Measurements from ENCODE around the gene LCN9.
"Not testable (repeated sequence)": the region's sequence is repeated elsewhere in the genome, so short reads cannot be mapped to it uniquely, and the experiment has no call there.

The LCN9 gene

DNA sequence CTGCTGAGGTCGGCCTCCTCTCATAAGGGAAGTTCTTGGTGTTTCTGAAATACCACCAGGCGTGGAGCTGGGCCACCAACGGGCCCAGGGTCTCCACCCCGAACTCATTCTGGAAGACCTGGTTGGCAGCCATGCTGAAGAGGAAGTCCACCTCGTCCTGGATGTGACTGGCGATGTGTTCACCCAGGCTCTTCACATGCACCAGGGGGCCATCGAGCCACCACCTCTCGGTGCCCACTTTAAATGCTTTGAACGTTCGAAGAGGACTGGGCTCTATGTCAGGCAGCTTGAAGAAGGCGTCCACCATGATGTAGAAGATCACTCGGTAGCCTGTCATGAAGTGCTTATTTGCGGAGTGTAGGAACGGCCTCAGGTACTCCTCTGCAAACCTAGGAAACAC is 38.8 kb upstream of the LCN9 start:
- no peak overlapping the region for H3K4me3 ChIP-seq (ENCODE audit: control insufficient read depth, low read depth, low read length)
- DNase-seq (ENCODE audit: low read depth), result no peak
- no peak for TF ChIP-seq CTCF (conservative IDR thresholded peaks at IDR 0.05; ENCODE audit: control insufficient read depth, insufficient read depth, low read depth, low read length)

- H3K4me3 ChIP-seq (ENCODE audit: control insufficient read depth, low read depth, low read length), result no peak overlapping the region
- DNase-seq (ENCODE audit: low read depth), result no peak
- no peak for TF ChIP-seq CTCF (conservative IDR thresholded peaks at IDR 0.05; ENCODE audit: control insufficient read depth, insufficient read depth, low read depth, low read length)
Observed at GRCh38 chr9:135632841-135633240, 30.3 kb upstream of the LCN9 start.

GRCh38 chr9:135636930-135637530 is 26.1 kb upstream of the LCN9 start:
- H3K4me3 ChIP-seq (ENCODE audit: control insufficient read depth, low read depth, low read length); DNase-seq (ENCODE audit: low read depth): not testable (repeated sequence)

DNA sequence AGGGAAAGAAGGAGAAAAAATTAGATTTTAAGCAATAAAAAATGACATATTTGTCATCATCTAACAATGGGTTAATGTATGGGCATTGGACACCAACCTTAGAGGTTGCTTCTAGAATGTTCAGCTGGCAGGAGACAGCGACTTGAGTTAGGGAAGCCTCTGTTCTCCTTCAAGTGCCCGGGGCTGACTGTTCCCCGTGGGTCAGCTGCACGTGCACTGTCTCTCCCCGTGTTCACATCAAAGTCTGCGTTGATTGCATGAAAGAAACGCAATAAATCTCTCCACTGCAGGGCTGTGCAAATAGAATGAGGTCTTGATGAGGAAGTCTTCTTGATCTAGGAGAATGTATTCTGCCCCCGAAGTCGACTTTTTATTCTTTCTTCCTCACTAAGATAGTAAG is 23.9 kb upstream of the LCN9 start, which contains the start of gene GLT6D1:
TSS of gene GLT6D1 (minus strand) at position 345 of the 400 bp plus-strand sequence. CDS start 353 bp downstream, outside the sequence.
- no peak for TF ChIP-seq CTCF (conservative IDR thresholded peaks at IDR 0.05; ENCODE audit: control insufficient read depth, insufficient read depth, low read depth, low read length)
- no peak within 1 kb of the TSS for H3K4me3 ChIP-seq (ENCODE audit: control insufficient read depth, low read depth, low read length)

DNA sequence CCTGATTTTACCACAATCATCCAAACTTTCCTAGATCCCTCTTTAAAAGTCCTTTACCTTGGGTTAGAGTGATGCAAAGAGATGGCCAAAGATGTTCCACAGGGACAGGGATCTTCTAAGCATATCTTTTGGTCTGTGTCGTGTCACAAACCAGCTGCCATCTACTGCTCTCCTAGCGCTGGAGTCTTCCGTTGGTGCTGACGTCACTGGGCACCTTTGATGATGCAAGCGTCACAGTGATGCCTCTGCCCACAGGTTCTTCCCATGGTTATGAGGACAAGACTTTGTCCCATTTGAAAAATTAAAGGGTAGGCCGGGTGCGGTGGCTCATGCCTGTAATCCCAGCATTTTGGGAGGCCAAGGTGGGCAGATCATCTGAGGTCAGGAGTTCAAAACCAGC is 22.1 kb upstream of the LCN9 start:
- no peak overlapping the region for H3K4me3 ChIP-seq (ENCODE audit: control insufficient read depth, low read depth, low read length)
- TF ChIP-seq CTCF (conservative IDR thresholded peaks at IDR 0.05; ENCODE audit: control insufficient read depth, insufficient read depth, low read depth, low read length), result no peak
- DNase-seq (ENCODE audit: low read depth), result no peak

More for the DNA sequence above, 23.9 kb upstream of the LCN9 start, which contains the start of gene GLT6D1:
- no peak for DNase-seq (ENCODE audit: low read depth)

- DNase-seq (ENCODE audit: low read depth), result no peak
- TF ChIP-seq CTCF (conservative IDR thresholded peaks at IDR 0.05; ENCODE audit: control insufficient read depth, insufficient read depth, low read depth, low read length), result no peak
- no peak overlapping the region for H3K4me3 ChIP-seq (ENCODE audit: control insufficient read depth, low read depth, low read length)
Observed at GRCh38 chr9:135641745-135642144, 21.4 kb upstream of the LCN9 start.

DNA sequence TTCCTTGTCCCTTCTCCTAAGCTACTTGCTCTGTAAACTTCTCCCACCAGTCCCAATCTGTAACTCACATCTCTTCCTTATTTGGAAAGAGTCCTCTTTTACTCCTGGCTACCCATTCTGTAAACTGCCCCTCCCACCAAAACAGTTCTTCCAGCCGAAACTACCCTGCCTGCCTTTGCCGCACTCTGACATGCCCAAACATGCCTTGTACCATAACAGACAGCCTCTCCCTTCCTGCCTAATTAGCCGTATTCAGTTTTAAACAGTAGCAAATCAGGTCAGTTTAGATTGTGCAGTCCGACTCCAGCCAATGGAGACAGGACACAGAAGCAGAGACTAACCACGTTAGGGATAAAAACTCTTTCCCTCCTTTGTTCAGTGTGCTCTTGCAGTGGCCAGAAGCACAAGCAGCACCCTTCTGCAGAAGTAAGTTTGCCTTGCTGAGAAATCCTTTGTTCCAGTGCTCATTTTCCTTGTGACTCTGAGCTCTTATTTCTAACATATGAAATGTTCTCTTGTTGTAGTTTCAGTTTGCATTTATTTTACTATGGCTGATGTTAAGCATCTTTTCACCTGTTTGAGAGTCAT is 18.4 kb upstream of the LCN9 start:
- no peak for TF ChIP-seq CTCF (conservative IDR thresholded peaks at IDR 0.05; ENCODE audit: control insufficient read depth, insufficient read depth, low read depth, low read length)
- DNase-seq (ENCODE audit: low read depth), result no peak
- no peak overlapping the region for H3K4me3 ChIP-seq (ENCODE audit: control insufficient read depth, low read depth, low read length)

Measured in fibroblast of mammary gland (primary cell).